ENCODE data around the gene NLRP4. TPM values are rescaled to one million over a fixed set of nuclear protein-coding genes. Genes with fewer than 3 reads are reported as not detected.

Gene NLRP4
- total and polyA plus RNA-seq, 2 experiments from 2014 or later, result not detected

DNA sequence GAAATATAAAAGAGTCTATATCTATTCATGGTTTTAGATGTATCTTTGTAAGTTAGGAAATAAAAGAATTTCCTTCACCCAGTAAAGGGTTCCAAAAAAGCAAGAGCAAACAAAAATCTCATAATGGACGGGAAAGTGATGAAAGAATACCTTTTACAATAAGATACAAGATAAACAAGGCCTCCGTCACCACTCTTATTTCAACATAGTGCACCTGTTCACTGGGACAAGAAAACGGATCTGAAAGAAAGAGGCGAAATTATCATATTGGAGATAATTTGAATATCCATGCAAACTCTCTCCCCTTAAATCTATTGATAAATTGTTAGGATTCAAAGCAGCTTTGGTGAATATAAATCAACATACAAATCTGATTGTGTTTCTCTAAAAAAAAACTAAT lies 3.7 kb upstream of the NLRP4 start:
- Histone ChIP-seq H3K27me3 (ENCODE audit: insufficient read depth) (no peaks in the 10 kb centered on the region), H3K36me3 (ENCODE audit: insufficient read depth) (peaks cover 4% of the 10 kb centered on the region), H3K4me3 (no peak overlapping the region), H3K9me2 (ENCODE audit: insufficient read depth) (no peaks in the 10 kb centered on the region), H3K4me1 (ENCODE audit: insufficient read depth) (no peaks in the 10 kb centered on the region), H3K79me2 (replicated peaks; ENCODE audit: insufficient read depth) (no peaks in the 10 kb centered on the region), H3K27ac (ENCODE audit: low read depth) (no peak overlapping the region), H4K20me1 (replicated peaks; ENCODE audit: insufficient read depth) (no peaks in the 10 kb centered on the region), H2AFZ (no peak overlapping the region), H3K4me2 (no peak overlapping the region), H3F3A (replicated peaks; ENCODE audit: low read depth) (no peaks in the 10 kb centered on the region)
- DNase-seq (ENCODE audit: low spot score), result no peak
- Mint-ChIP-seq H3K4me3 (no peak overlapping the region), H3K9me3 (peaks cover 80% of the 10 kb centered on the region), H3K27ac (no peak overlapping the region), H3K4me1 (no peaks in the 10 kb centered on the region), H3K27me3 (ENCODE audit: insufficient read depth, low read depth, poor library complexity) (peaks cover 4% of the 10 kb centered on the region), H3K36me3 (ENCODE audit: low read depth) (peaks cover 28% of the 10 kb centered on the region)
- ATAC-seq, result no peak
- TF ChIP-seq, protein P1, sequence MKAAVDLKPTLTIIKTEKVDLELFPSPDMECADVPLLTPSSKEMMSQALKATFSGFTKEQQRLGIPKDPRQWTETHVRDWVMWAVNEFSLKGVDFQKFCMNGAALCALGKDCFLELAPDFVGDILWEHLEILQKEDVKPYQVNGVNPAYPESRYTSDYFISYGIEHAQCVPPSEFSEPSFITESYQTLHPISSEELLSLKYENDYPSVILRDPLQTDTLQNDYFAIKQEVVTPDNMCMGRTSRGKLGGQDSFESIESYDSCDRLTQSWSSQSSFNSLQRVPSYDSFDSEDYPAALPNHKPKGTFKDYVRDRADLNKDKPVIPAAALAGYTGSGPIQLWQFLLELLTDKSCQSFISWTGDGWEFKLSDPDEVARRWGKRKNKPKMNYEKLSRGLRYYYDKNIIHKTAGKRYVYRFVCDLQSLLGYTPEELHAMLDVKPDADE (IDR thresholded peaks at IDR 0.05), result no peak
- no peak for TF ChIP-seq EZH2 (IDR thresholded peaks at IDR 0.05; ENCODE audit: low read depth, unreplicated experiment)
- TF ChIP-seq, protein P2, sequence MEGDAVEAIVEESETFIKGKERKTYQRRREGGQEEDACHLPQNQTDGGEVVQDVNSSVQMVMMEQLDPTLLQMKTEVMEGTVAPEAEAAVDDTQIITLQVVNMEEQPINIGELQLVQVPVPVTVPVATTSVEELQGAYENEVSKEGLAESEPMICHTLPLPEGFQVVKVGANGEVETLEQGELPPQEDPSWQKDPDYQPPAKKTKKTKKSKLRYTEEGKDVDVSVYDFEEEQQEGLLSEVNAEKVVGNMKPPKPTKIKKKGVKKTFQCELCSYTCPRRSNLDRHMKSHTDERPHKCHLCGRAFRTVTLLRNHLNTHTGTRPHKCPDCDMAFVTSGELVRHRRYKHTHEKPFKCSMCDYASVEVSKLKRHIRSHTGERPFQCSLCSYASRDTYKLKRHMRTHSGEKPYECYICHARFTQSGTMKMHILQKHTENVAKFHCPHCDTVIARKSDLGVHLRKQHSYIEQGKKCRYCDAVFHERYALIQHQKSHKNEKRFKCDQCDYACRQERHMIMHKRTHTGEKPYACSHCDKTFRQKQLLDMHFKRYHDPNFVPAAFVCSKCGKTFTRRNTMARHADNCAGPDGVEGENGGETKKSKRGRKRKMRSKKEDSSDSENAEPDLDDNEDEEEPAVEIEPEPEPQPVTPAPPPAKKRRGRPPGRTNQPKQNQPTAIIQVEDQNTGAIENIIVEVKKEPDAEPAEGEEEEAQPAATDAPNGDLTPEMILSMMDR (conservative IDR thresholded peaks at IDR 0.05; ENCODE audit: low read depth in 2 of 2), result no peak
- no peak for TF ChIP-seq STAT1 (IDR thresholded peaks at IDR 0.05; ENCODE audit: unreplicated experiment)
- TF ChIP-seq, protein P3, sequence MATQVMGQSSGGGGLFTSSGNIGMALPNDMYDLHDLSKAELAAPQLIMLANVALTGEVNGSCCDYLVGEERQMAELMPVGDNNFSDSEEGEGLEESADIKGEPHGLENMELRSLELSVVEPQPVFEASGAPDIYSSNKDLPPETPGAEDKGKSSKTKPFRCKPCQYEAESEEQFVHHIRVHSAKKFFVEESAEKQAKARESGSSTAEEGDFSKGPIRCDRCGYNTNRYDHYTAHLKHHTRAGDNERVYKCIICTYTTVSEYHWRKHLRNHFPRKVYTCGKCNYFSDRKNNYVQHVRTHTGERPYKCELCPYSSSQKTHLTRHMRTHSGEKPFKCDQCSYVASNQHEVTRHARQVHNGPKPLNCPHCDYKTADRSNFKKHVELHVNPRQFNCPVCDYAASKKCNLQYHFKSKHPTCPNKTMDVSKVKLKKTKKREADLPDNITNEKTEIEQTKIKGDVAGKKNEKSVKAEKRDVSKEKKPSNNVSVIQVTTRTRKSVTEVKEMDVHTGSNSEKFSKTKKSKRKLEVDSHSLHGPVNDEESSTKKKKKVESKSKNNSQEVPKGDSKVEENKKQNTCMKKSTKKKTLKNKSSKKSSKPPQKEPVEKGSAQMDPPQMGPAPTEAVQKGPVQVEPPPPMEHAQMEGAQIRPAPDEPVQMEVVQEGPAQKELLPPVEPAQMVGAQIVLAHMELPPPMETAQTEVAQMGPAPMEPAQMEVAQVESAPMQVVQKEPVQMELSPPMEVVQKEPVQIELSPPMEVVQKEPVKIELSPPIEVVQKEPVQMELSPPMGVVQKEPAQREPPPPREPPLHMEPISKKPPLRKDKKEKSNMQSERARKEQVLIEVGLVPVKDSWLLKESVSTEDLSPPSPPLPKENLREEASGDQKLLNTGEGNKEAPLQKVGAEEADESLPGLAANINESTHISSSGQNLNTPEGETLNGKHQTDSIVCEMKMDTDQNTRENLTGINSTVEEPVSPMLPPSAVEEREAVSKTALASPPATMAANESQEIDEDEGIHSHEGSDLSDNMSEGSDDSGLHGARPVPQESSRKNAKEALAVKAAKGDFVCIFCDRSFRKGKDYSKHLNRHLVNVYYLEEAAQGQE (IDR thresholded peaks at IDR 0.05; ENCODE audit: unreplicated experiment), result no peak
- TF ChIP-seq ZNF331 (CRISPR knock-in tag; IDR thresholded peaks at IDR 0.05; ENCODE audit: low read depth), result no peak
- TF ChIP-seq CREB1 (CRISPR knock-in tag; IDR thresholded peaks at IDR 0.05; ENCODE audit: low read depth), result no peak
- no peak for TF ChIP-seq JUNB (IDR thresholded peaks at IDR 0.05; ENCODE audit: unreplicated experiment)
- TF ChIP-seq ZNF114 (CRISPR knock-in tag; IDR thresholded peaks at IDR 0.05), result no peak
- TF ChIP-seq, protein P4, sequence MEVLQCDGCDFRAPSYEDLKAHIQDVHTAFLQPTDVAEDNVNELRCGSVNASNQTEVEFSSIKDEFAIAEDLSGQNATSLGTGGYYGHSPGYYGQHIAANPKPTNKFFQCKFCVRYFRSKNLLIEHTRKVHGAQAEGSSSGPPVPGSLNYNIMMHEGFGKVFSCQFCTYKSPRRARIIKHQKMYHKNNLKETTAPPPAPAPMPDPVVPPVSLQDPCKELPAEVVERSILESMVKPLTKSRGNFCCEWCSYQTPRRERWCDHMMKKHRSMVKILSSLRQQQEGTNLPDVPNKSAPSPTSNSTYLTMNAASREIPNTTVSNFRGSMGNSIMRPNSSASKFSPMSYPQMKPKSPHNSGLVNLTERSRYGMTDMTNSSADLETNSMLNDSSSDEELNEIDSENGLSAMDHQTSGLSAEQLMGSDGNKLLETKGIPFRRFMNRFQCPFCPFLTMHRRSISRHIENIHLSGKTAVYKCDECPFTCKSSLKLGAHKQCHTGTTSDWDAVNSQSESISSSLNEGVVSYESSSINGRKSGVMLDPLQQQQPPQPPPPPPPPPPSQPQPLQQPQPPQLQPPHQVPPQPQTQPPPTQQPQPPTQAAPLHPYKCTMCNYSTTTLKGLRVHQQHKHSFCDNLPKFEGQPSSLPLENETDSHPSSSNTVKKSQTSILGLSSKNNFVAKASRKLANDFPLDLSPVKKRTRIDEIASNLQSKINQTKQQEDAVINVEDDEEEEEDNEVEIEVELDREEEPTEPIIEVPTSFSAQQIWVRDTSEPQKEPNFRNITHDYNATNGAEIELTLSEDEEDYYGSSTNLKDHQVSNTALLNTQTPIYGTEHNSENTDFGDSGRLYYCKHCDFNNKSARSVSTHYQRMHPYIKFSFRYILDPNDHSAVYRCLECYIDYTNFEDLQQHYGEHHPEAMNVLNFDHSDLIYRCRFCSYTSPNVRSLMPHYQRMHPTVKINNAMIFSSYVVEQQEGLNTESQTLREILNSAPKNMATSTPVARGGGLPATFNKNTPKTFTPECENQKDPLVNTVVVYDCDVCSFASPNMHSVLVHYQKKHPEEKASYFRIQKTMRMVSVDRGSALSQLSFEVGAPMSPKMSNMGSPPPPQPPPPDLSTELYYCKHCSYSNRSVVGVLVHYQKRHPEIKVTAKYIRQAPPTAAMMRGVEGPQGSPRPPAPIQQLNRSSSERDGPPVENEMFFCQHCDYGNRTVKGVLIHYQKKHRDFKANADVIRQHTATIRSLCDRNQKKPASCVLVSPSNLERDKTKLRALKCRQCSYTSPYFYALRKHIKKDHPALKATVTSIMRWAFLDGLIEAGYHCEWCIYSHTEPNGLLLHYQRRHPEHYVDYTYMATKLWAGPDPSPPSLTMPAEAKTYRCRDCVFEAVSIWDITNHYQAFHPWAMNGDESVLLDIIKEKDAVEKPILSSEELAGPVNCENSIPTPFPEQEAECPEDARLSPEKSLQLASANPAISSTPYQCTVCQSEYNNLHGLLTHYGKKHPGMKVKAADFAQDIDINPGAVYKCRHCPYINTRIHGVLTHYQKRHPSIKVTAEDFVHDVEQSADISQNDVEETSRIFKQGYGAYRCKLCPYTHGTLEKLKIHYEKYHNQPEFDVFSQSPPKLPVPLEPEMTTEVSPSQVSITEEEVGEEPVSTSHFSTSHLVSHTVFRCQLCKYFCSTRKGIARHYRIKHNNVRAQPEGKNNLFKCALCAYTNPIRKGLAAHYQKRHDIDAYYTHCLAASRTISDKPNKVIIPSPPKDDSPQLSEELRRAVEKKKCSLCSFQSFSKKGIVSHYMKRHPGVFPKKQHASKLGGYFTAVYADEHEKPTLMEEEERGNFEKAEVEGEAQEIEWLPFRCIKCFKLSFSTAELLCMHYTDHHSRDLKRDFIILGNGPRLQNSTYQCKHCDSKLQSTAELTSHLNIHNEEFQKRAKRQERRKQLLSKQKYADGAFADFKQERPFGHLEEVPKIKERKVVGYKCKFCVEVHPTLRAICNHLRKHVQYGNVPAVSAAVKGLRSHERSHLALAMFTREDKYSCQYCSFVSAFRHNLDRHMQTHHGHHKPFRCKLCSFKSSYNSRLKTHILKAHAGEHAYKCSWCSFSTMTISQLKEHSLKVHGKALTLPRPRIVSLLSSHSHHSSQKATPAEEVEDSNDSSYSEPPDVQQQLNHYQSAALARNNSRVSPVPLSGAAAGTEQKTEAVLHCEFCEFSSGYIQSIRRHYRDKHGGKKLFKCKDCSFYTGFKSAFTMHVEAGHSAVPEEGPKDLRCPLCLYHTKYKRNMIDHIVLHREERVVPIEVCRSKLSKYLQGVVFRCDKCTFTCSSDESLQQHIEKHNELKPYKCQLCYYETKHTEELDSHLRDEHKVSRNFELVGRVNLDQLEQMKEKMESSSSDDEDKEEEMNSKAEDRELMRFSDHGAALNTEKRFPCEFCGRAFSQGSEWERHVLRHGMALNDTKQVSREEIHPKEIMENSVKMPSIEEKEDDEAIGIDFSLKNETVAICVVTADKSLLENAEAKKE (CRISPR knock-in tag; IDR thresholded peaks at IDR 0.05), result no peak
- TF ChIP-seq POLR2AphosphoS5 (IDR thresholded peaks at IDR 0.05; ENCODE audit: low read depth), result no peak
- no peak for TF ChIP-seq NANOG (IDR thresholded peaks at IDR 0.05; ENCODE audit: borderline replicate concordance)
- no peak for TF ChIP-seq EZH2phosphoT487 (IDR thresholded peaks at IDR 0.05; ENCODE audit: unreplicated experiment)

Measured in GM23338 (cell line).